Neuron (in vitro differentiated cells): Measurements from ENCODE around the gene SIVA1.
A peak's percentile ranks its signal among the peaks of the same experiment; 100 is the strongest.

Source experiments
- H2AFZ ChIP-seq: one replicate; pipeline ENCODE4 v1.6.1; 2013; ENCODE audit warnings: low read depth, mild to moderate bottlenecking, inconsistent platforms, low read length, moderate library complexity
- H3K27me3 ChIP-seq: one replicate; pipeline ENCODE4 v1.6.1; 2013; ENCODE audit warnings: low read length; ENCODE audit not compliant: insufficient read depth
- H3K36me3 ChIP-seq: one replicate; pipeline ENCODE4 v1.6.1; 2013; ENCODE audit warnings: low read length; ENCODE audit not compliant: insufficient read depth
- H3K4me1 ChIP-seq: one replicate; pipeline ENCODE4 v1.6.1; 2013; ENCODE audit warnings: low read length; ENCODE audit not compliant: insufficient read depth
- H3K4me3 ChIP-seq: 2 replicates; pipeline ENCODE4 v1.5.1; 2013; ENCODE audit warnings: mild to moderate bottlenecking, low read length, moderate library complexity
- H3K9me3 ChIP-seq: one replicate; pipeline ENCODE4 v1.6.1; 2013; ENCODE audit warnings: low read length

The SIVA1 gene

GRCh38 chr14:104752735-104753527 is at the start of gene SIVA1:
Gene SIVA1 (plus strand): TSS chr14:104753147. CDS start chr14:104753202, 55 bp downstream.
- H3K4me1 ChIP-seq: peaks cover 25% of the 10 kb centered on the region
- H2AFZ ChIP-seq: peak within 1 kb of the TSS; percentile 44
- H3K4me3 ChIP-seq: peak within 1 kb of the TSS; percentile 86
- peaks cover 6% of the 10 kb centered on the region for H3K9me3 ChIP-seq
- no peaks in the 10 kb centered on the region for H3K27me3 ChIP-seq
- peaks cover 33% of the 10 kb centered on the region for H3K36me3 ChIP-seq

- peaks cover 7% of the 10 kb centered on the region for H3K9me3 ChIP-seq
- peaks cover 7% of the 10 kb centered on the region for H3K36me3 ChIP-seq
- H3K27me3 ChIP-seq: no peaks in the 10 kb centered on the region
- H2AFZ ChIP-seq: no peak overlapping the region
- no peak overlapping the region for H3K4me3 ChIP-seq
- no peaks in the 10 kb centered on the region for H3K4me1 ChIP-seq
Measured at GRCh38 chr14:104703269-104703668, 49.7 kb upstream of the SIVA1 start.

GRCh38 chr14:104704252-104704651 is 48.7 kb upstream of the SIVA1 start:
- Histone ChIP-seq H3K4me1 (no peaks in the 10 kb centered on the region), H2AFZ (no peak overlapping the region), H3K9me3 (peaks cover 7% of the 10 kb centered on the region), H3K4me3 (no peak overlapping the region), H3K36me3 (peaks cover 7% of the 10 kb centered on the region), H3K27me3 (no peaks in the 10 kb centered on the region)

- no peaks in the 10 kb centered on the region for H3K27me3 ChIP-seq
- H3K4me1 ChIP-seq: no peaks in the 10 kb centered on the region
- peaks cover 7% of the 10 kb centered on the region for H3K9me3 ChIP-seq
- no peak overlapping the region for H2AFZ ChIP-seq
- H3K4me3 ChIP-seq: no peak overlapping the region
- peaks cover 7% of the 10 kb centered on the region for H3K36me3 ChIP-seq
Measured at GRCh38 chr14:104705340-104706047, 47.5 kb upstream of the SIVA1 start.

- Histone ChIP-seq H3K9me3 (peaks cover 7% of the 10 kb centered on the region), H3K4me3 (no peak overlapping the region), H3K4me1 (no peaks in the 10 kb centered on the region), H3K27me3 (no peaks in the 10 kb centered on the region), H2AFZ (no peak overlapping the region), H3K36me3 (peaks cover 10% of the 10 kb centered on the region)
Measured at GRCh38 chr14:104706733-104707607, 46.0 kb upstream of the SIVA1 start.

GRCh38 chr14:104707608-104708595 is 45.0 kb upstream of the SIVA1 start:
- no peak overlapping the region for H2AFZ ChIP-seq
- H3K36me3 ChIP-seq: peaks cover 12% of the 10 kb centered on the region
- no peak overlapping the region for H3K4me3 ChIP-seq
- peaks cover 7% of the 10 kb centered on the region for H3K9me3 ChIP-seq
- no peaks in the 10 kb centered on the region for H3K4me1 ChIP-seq
- no peaks in the 10 kb centered on the region for H3K27me3 ChIP-seq

- Histone ChIP-seq H3K4me1 (no peaks in the 10 kb centered on the region), H3K36me3 (peaks cover 14% of the 10 kb centered on the region), H3K27me3 (no peaks in the 10 kb centered on the region), H3K9me3 (peaks cover 7% of the 10 kb centered on the region), H2AFZ (no peak overlapping the region), H3K4me3 (no peak overlapping the region)
Measured at GRCh38 chr14:104708606-104709268, 44.2 kb upstream of the SIVA1 start.

GRCh38 chr14:104709387-104710039 is 43.4 kb upstream of the SIVA1 start:
- Histone ChIP-seq H3K4me3 (no peak overlapping the region), H2AFZ (no peak overlapping the region), H3K9me3 (peaks cover under 1% of the 10 kb centered on the region), H3K4me1 (no peaks in the 10 kb centered on the region), H3K27me3 (no peaks in the 10 kb centered on the region), H3K36me3 (peaks cover 9% of the 10 kb centered on the region)

GRCh38 chr14:104710071-104710735 is 42.7 kb upstream of the SIVA1 start:
- no peak overlapping the region for H3K4me3 ChIP-seq
- H2AFZ ChIP-seq: no peak overlapping the region
- H3K9me3 ChIP-seq: no peaks in the 10 kb centered on the region
- no peaks in the 10 kb centered on the region for H3K4me1 ChIP-seq
- H3K36me3 ChIP-seq: peaks cover 9% of the 10 kb centered on the region
- no peaks in the 10 kb centered on the region for H3K27me3 ChIP-seq

- H3K4me3 ChIP-seq: no peak overlapping the region
- H3K36me3 ChIP-seq: peaks cover 16% of the 10 kb centered on the region
- H3K9me3 ChIP-seq: no peaks in the 10 kb centered on the region
- no peaks in the 10 kb centered on the region for H3K27me3 ChIP-seq
- no peaks in the 10 kb centered on the region for H3K4me1 ChIP-seq
- no peak overlapping the region for H2AFZ ChIP-seq
Measured at GRCh38 chr14:104712881-104713734, 39.8 kb upstream of the SIVA1 start.
